ENCODE data around the gene AIFM3. TPM values are rescaled to one million over a fixed set of nuclear protein-coding genes. Genes with fewer than 3 reads are reported as not detected.

The AIFM3 gene
- total RNA-seq, 3 donors from 2014 or later = 1.6 to 3.3 (median 2.2) TPM

- no peak for DNase-seq (ENCODE audit: low spot score in 2 of 2)
- Histone ChIP-seq H3K27ac (no peak overlapping the region), H3K27me3 (no peaks in the 10 kb centered on the region), H3K4me3 (no peak overlapping the region), H3K4me1 (peaks cover 0 to 3% of the 10 kb centered on the region in 2 donors), H3K36me3 (no peaks in the 10 kb centered on the region), H3K9me3 (no peaks in the 10 kb centered on the region)
- TF ChIP-seq CTCF (IDR thresholded peaks at IDR 0.05) (no peak), POLR2AphosphoS5 (IDR thresholded peaks at IDR 0.05) (no peak), POLR2A (IDR thresholded peaks at IDR 0.05) (no peak)
- intact Hi-C loops (cut with DNase I; ENCODE audit: low total_unique reads) = no loop called here
Measured at GRCh38 chr22:20943104-20943933, 23.7 kb upstream of the AIFM3 start.

GRCh38 chr22:20944042-20944441, 23.0 kb upstream of the AIFM3 start:
- intact Hi-C loops (cut with DNase I; ENCODE audit: low total_unique reads) = no loop called here
- no peaks in the 10 kb centered on the region for H3K9me3 ChIP-seq
- TF ChIP-seq POLR2A (IDR thresholded peaks at IDR 0.05) = no peak
- no peak for TF ChIP-seq CTCF (IDR thresholded peaks at IDR 0.05)
- no peak for TF ChIP-seq POLR2AphosphoS5 (IDR thresholded peaks at IDR 0.05)
- no peak overlapping the region for H3K4me3 ChIP-seq
- H3K4me1 ChIP-seq = peaks cover 0 to 3% of the 10 kb centered on the region in 2 donors
- no peaks in the 10 kb centered on the region for H3K27me3 ChIP-seq
- no peak for DNase-seq (ENCODE audit: low spot score in 2 of 2)
- H3K36me3 ChIP-seq = no peaks in the 10 kb centered on the region
- no peak overlapping the region for H3K27ac ChIP-seq

GRCh38 chr22:20945578-20945934, 21.5 kb upstream of the AIFM3 start:
- no peaks in the 10 kb centered on the region for H3K36me3 ChIP-seq
- TF ChIP-seq POLR2A (IDR thresholded peaks at IDR 0.05) (no peak), CTCF (IDR thresholded peaks at IDR 0.05) (no peak), POLR2AphosphoS5 (IDR thresholded peaks at IDR 0.05) (no peak)
- no peak for DNase-seq (ENCODE audit: low spot score in 2 of 2)
- H3K27me3 ChIP-seq = no peaks in the 10 kb centered on the region
- no peak overlapping the region for H3K27ac ChIP-seq
- no peaks in the 10 kb centered on the region for H3K4me1 ChIP-seq
- H3K9me3 ChIP-seq = no peaks in the 10 kb centered on the region
- intact Hi-C loops (cut with DNase I; ENCODE audit: low total_unique reads) = no loop called here
- no peak overlapping the region for H3K4me3 ChIP-seq

- TF ChIP-seq CTCF (IDR thresholded peaks at IDR 0.05) (no peak), POLR2A (IDR thresholded peaks at IDR 0.05) (no peak), POLR2AphosphoS5 (IDR thresholded peaks at IDR 0.05) (no peak)
- no peaks in the 10 kb centered on the region for H3K36me3 ChIP-seq
Measured at GRCh38 chr22:20946080-20946986, 20.7 kb upstream of the AIFM3 start.

GRCh38 chr22:20946991-20947390, 20.1 kb upstream of the AIFM3 start:
- no peak overlapping the region for H3K27ac ChIP-seq
- H3K4me3 ChIP-seq = no peak overlapping the region
- TF ChIP-seq CTCF (IDR thresholded peaks at IDR 0.05) (no peak), POLR2AphosphoS5 (IDR thresholded peaks at IDR 0.05) (no peak), POLR2A (IDR thresholded peaks at IDR 0.05) (no peak)
- no peaks in the 10 kb centered on the region for H3K9me3 ChIP-seq
- DNase-seq (ENCODE audit: low spot score in 2 of 2) = no peak
- no peaks in the 10 kb centered on the region for H3K36me3 ChIP-seq
- intact Hi-C loops (cut with DNase I; ENCODE audit: low total_unique reads) = no loop called here
- no peaks in the 10 kb centered on the region for H3K27me3 ChIP-seq
- no peaks in the 10 kb centered on the region for H3K4me1 ChIP-seq

More at GRCh38 chr22:20946080-20946986, 20.7 kb upstream of the AIFM3 start:
- H3K9me3 ChIP-seq = no peaks in the 10 kb centered on the region
- H3K27ac ChIP-seq = no peak overlapping the region
- DNase-seq (ENCODE audit: low spot score in 2 of 2) = no peak
- H3K4me3 ChIP-seq = no peak overlapping the region
- no peaks in the 10 kb centered on the region for H3K27me3 ChIP-seq
- intact Hi-C loops (cut with DNase I; ENCODE audit: low total_unique reads) = no loop called here
- no peaks in the 10 kb centered on the region for H3K4me1 ChIP-seq
